Gastroesophageal sphincter (tissue), 4 donors: ENCODE data around the gene WASHC4. TPM values are rescaled to one million over a fixed set of nuclear protein-coding genes. Genes with fewer than 3 reads are reported as not detected.

ENCODE experiments used
- ATAC-seq: fragments of 150-250 bp; one replicate; pipeline ENCODE4 v1.9.1; 2016; ENCODE audit warnings: mild to moderate bottlenecking, moderate library complexity
- H3K27ac ChIP-seq, 4 donors: fragments of 200-600 bp; sonication (generic) in 3 of 4; 1 replicate in 3 of 4; 2 replicates in 1 of 4; pipeline ENCODE4 v1.5.1; 2016 to 2019
- H3K27me3 ChIP-seq: fragments of 200-600 bp; sonication (generic); one replicate; pipeline ENCODE4 v1.5.1; 2019
- H3K36me3 ChIP-seq, 2 donors: fragments of 200-600 bp; sonication (generic); one replicate each; pipeline ENCODE4 v1.5.1; 2019; ENCODE audit warnings: control low read depth in 1 of 2
- H3K4me1 ChIP-seq, 3 donors: fragments of 200-600 bp; sonication (generic); 1 replicate in 2 of 3; 2 replicates in 1 of 3; pipeline ENCODE4 v1.5.1; 2016 to 2019; ENCODE audit warnings: control low read depth in 2 of 3
- H3K4me3 ChIP-seq, 2 donors: fragments of 200-600 bp; sonication (generic); one replicate each; pipeline ENCODE4 v1.5.1; 2019; ENCODE audit warnings: mild to moderate bottlenecking in 1 of 2, moderate library complexity in 1 of 2
- H3K9me3 ChIP-seq, 3 donors: fragments of 200-600 bp; sonication (generic); one replicate each; pipeline ENCODE4 v1.5.1; 2017 to 2019; ENCODE audit warnings: control low read depth in 2 of 3
- EP300 ChIP-seq: sonication (generic); formaldehyde crosslinking; IDR thresholded peaks from one replicate; pipeline ENCODE4 v1.6.1; 2017; ENCODE audit warnings: antibody characterized with exemption, mild to moderate bottlenecking
- POLR2A ChIP-seq, 2 donors: fragments of 450-650 bp; IDR thresholded peaks; one replicate each; pipeline ENCODE4 v1.6.1; 2017; ENCODE audit warnings: antibody characterized with exemption in 2 of 2, mild to moderate bottlenecking in 2 of 2, moderate library complexity in 1 of 2
- POLR2AphosphoS5 ChIP-seq: sonication (generic); formaldehyde crosslinking; IDR thresholded peaks from one replicate; pipeline ENCODE4 v1.6.1; 2017; ENCODE audit warnings: antibody characterized with exemption
- WGBS, 2 donors: methylation state at CpG; one replicate each; pipeline ENCODE4 v1.1.5; 2018; ENCODE audit warnings: low coverage in 1 of 2; 5-methylcytosine and 5-hydroxymethylcytosine counted together
- total RNA-seq, 4 donors: library from RNA; depleted of rRNA; stranded (reverse); fragments of >200 nt; gene quantifications; one replicate each; pipeline ENCODE4 v1.1.0, GENCODE V29; 2016
- TF ChIP-seq, protein P1 (sequence below), 4 experiments: fragments of 200-600 bp in 2 of 4; fragments of 450-650 bp in 2 of 4; sonication (generic) in 1 of 4; IDR thresholded peaks; one replicate each; pipeline ENCODE4 v1.5.1; 2017 to 2019; ENCODE audit warnings: antibody characterized with exemption in 4 of 4, mild to moderate bottlenecking in 2 of 4, moderate library complexity in 2 of 4

Gene WASHC4
- total RNA-seq, 4 donors from 2014 or later: 32.7 to 136 (median 53.6) TPM

DNA sequence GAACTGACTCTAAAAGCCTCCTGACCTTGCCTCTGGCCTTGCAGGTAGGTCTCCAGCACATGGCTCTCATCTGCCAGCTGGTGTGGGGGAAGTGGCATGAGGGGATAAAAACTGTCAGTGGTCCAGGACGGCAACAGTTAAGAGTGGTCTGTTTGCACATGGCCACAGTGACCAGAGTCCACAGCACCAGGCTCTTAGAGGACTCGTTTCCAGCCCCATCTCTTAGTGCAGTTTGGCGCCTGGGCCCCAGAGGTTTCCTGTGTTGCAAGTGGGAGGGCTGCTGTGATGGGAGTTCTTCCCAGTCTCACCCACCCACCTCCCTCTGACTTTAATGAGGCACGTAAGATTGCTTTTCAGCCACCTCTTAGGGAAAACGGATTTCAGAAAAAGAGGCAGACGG lies 91.4 kb downstream of the WASHC4 start:
- TF ChIP-seq EP300: no peak
- TF ChIP-seq POLR2AphosphoS5: no peak
- TF ChIP-seq, protein P1, sequence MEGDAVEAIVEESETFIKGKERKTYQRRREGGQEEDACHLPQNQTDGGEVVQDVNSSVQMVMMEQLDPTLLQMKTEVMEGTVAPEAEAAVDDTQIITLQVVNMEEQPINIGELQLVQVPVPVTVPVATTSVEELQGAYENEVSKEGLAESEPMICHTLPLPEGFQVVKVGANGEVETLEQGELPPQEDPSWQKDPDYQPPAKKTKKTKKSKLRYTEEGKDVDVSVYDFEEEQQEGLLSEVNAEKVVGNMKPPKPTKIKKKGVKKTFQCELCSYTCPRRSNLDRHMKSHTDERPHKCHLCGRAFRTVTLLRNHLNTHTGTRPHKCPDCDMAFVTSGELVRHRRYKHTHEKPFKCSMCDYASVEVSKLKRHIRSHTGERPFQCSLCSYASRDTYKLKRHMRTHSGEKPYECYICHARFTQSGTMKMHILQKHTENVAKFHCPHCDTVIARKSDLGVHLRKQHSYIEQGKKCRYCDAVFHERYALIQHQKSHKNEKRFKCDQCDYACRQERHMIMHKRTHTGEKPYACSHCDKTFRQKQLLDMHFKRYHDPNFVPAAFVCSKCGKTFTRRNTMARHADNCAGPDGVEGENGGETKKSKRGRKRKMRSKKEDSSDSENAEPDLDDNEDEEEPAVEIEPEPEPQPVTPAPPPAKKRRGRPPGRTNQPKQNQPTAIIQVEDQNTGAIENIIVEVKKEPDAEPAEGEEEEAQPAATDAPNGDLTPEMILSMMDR (IDR thresholded peaks at IDR 0.05): no peak
- no peak for TF ChIP-seq POLR2A (IDR thresholded peaks at IDR 0.05)
- peaks cover 0 to 96% of the 10 kb centered on the region in 2 donors for H3K36me3 ChIP-seq
- no peak overlapping the region for H3K4me3 ChIP-seq
- no peak for ATAC-seq
- peaks cover 0 to 8% (median 0%) of the 10 kb centered on the region in 3 donors for H3K4me1 ChIP-seq
- no peaks in the 10 kb centered on the region for H3K27me3 ChIP-seq
- WGBS, 2 donors: 90 to 100% methylated on average over 2 of the region's 6 CpGs
- H3K27ac ChIP-seq: no peak overlapping the region
- H3K9me3 ChIP-seq: no peaks in the 10 kb centered on the region

DNA sequence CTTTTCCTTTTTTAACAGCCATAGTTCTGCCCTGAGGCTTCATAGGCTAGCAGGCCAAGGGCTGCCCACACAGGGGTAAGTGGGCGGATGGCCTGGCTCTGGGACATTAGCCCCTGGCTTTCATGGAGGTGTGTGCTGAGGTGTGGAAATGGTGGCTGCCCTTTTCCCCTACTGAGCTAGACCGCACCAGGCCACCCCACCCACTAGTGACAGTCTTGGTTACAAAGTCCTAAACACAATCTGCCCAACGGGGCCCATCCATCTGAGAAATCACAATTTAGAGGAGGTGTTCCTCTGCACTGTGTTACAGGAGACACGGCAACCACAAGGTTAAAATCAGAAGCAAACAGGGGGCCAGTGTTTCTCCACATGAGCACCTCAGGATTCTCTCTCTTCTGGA lies 92.9 kb downstream of the WASHC4 start:
- H3K9me3 ChIP-seq: no peaks in the 10 kb centered on the region
- H3K4me3 ChIP-seq: no peak overlapping the region
- WGBS, 2 donors: 83 to 97% methylated on average over 1 to 3 of the region's 4 CpGs
- TF ChIP-seq POLR2AphosphoS5 (no peak), POLR2A (IDR thresholded peaks at IDR 0.05) (no peak), EP300 (no peak)
- TF ChIP-seq, protein P1 (IDR thresholded peaks at IDR 0.05): no peak
- peaks cover 0 to 8% (median 0%) of the 10 kb centered on the region in 3 donors for H3K4me1 ChIP-seq
- H3K27ac ChIP-seq: no peak overlapping the region
- H3K27me3 ChIP-seq: no peaks in the 10 kb centered on the region
- no peak for ATAC-seq
- peaks cover 0 to 96% of the 10 kb centered on the region in 2 donors for H3K36me3 ChIP-seq

DNA sequence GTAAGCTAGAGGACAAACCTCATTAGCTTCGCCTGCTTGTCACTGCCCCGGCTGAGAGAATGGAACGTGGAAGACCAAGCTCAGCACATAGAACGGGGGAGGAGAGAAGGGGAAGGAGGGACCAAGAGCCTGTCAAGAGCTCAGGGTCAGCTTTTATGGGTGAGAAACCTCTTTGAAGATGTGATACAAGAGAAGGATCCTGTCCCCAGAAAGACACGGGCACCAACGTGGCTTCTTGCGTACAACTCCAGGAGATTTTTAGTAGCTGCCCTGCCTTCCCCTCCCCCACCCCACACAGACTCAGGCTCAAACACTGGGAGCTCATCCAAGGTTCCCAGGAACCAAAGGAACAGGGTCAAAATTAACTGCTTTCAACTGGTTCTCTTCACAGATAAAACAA lies 93.8 kb downstream of the WASHC4 start:
- WGBS, 2 donors: 17 to 42% methylated on average over 1 to 3 of the region's 7 CpGs
- Histone ChIP-seq H3K36me3 (peaks cover 0 to 96% of the 10 kb centered on the region in 2 donors), H3K27ac (no peak overlapping the region), H3K27me3 (no peaks in the 10 kb centered on the region), H3K9me3 (no peaks in the 10 kb centered on the region), H3K4me3 (no peak overlapping the region), H3K4me1 (peaks cover 0 to 8% (median 0%) of the 10 kb centered on the region in 3 donors)
- no peak for TF ChIP-seq EP300
- TF ChIP-seq, protein P1 (IDR thresholded peaks at IDR 0.05): no peak
- no peak for TF ChIP-seq POLR2A (IDR thresholded peaks at IDR 0.05)
- TF ChIP-seq POLR2AphosphoS5: no peak
- ATAC-seq: no peak

DNA sequence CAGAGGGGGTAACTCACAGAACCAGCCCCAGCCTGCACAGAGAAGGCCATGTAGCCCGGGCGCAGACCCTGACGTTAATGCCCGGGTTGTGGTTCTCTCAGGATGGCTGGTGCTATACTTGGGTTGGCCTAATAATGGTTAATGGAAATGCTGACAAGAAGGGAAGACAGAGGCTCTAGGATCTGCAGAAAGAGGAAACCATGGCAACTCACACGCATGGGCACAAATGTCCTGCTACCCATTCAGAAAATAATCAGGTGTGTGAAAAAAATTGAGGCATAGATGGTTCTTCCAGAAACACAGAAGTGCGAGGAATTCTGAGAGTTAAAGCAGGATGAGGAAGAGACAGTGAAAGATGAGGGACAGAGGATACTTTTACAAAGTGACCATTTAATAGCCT lies 94.7 kb downstream of the WASHC4 start:
- 91 to 94% methylated on average over 6 of the region's 6 CpGs for WGBS, 2 donors
- TF ChIP-seq POLR2AphosphoS5 (no peak), POLR2A (IDR thresholded peaks at IDR 0.05) (no peak), EP300 (no peak)
- TF ChIP-seq, protein P1 (IDR thresholded peaks at IDR 0.05): no peak
- Histone ChIP-seq H3K27me3 (no peaks in the 10 kb centered on the region), H3K27ac (no peak overlapping the region), H3K36me3 (peaks cover 0 to 96% of the 10 kb centered on the region in 2 donors), H3K9me3 (no peaks in the 10 kb centered on the region), H3K4me3 (no peak overlapping the region), H3K4me1 (peaks cover 0 to 8% (median 0%) of the 10 kb centered on the region in 3 donors)
- no peak for ATAC-seq

DNA sequence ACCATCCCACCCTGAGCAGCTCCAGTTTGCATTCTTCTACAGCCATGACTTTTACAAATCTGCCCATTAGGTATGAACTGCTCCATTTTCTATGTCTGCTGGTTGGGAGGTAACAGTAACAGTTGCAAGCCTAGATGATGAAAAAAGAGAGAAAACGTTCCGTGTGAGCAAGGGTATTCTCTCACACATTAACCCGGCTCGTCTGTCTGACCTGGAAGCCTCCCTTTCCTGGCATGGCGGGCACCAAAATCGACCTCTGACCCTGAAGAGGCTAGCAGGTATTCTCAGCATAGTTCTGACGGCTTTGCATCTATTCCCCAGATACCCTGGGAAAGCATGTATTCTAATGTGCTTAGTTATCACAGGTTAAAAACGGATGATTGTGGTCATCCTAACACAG lies 96.6 kb downstream of the WASHC4 start:
- H3K9me3 ChIP-seq: no peaks in the 10 kb centered on the region
- H3K4me1 ChIP-seq: peaks cover 0 to 8% (median 0%) of the 10 kb centered on the region in 3 donors
- WGBS, 2 donors: 89 to 93% methylated on average over 7 to 8 of the region's 8 CpGs
- no peak overlapping the region for H3K27ac ChIP-seq
- H3K27me3 ChIP-seq: no peaks in the 10 kb centered on the region
- H3K4me3 ChIP-seq: no peak overlapping the region
- TF ChIP-seq EP300 (no peak), POLR2A (IDR thresholded peaks at IDR 0.05) (no peak), POLR2AphosphoS5 (no peak)
- TF ChIP-seq, protein P1 (IDR thresholded peaks at IDR 0.05): no peak
- peaks cover 0 to 96% of the 10 kb centered on the region in 2 donors for H3K36me3 ChIP-seq
- no peak for ATAC-seq
